B cell (primary cell): Measurements from ENCODE around the gene ZNF106. TPM values are rescaled to one million over a fixed set of nuclear protein-coding genes. Genes with fewer than 3 reads are reported as not detected.

Source experiments
- ATAC-seq: fragments of 200-7000 bp; cut with Tn5 transposase; one replicate; pipeline ENCODE4 v1.10.0; 2021; ENCODE audit warnings: low read depth, mild to moderate bottlenecking, moderate number of reproducible peaks, moderate library complexity
- CTCF ChIA-PET: fragments of 350-600 bp; sonication (Branson Sonifier 250); formaldehyde crosslinking; loops from one replicate; lab custom pipeline; 2021; ENCODE audit warnings: antibody characterized with exemption, inconsistent platforms; lab: Charles Lee
- POLR2A ChIA-PET: fragments of 350-600 bp; sonication (Branson Sonifier 250); formaldehyde crosslinking; loops from one replicate; lab custom pipeline; 2021; ENCODE audit warnings: antibody characterized with exemption; lab: Charles Lee
- DNase-seq: peaks from one replicate; pipeline ENCODE4 v3.0.0; 2013
- H2AFZ ChIP-seq: 2 replicates; pipeline ENCODE4 v1.6.1; 2012; ENCODE audit warnings: mild to moderate bottlenecking, low read depth, low read length; ENCODE audit not compliant: insufficient read depth, poor library complexity, severe bottlenecking
- H3K27ac ChIP-seq, 2 donors: 1 replicate in 1 of 2; 2 replicates in 1 of 2; pipeline ENCODE4 v1.5.1; 2012 to 2013; ENCODE audit warnings: low read length in 2 of 2, mild to moderate bottlenecking in 2 of 2, moderate library complexity in 1 of 2
- H3K27me3 ChIP-seq, 4 experiments: fragments of 200-600 bp in 1 of 4; sonication (generic) in 1 of 4; replicated peaks in 1 of 4; 1 replicate in 2 of 4; 2 replicates in 2 of 4; pipeline versions ENCODE4 v1.6.1 to v1.7.0; 2013 to 2016; ENCODE audit warnings: low read length in 3 of 4, mild to moderate bottlenecking in 2 of 4, mixed read lengths in 1 of 4, moderate library complexity in 1 of 4; ENCODE audit not compliant: insufficient read depth in 4 of 4, control insufficient read depth in 3 of 4; ENCODE audit errors: control extremely low read depth in 1 of 4
- H3K36me3 ChIP-seq, 2 experiments: replicated peaks in 1 of 2; 1 replicate in 1 of 2; 2 replicates in 1 of 2; pipeline versions ENCODE4 v1.6.1 to v1.7.1; 2013; ENCODE audit warnings: low read length in 1 of 2; ENCODE audit not compliant: insufficient read depth in 2 of 2, control insufficient read depth in 1 of 2; ENCODE audit errors: control extremely low read depth in 1 of 2, extremely low read depth in 1 of 2
- H3K4me1 ChIP-seq, 2 donors: fragments of 200-600 bp in 1 of 2; sonication (generic) in 1 of 2; 1 replicate in 1 of 2; 2 replicates in 1 of 2; pipeline versions ENCODE4 v1.5.1 to v1.6.1; 2013 to 2017; ENCODE audit warnings: low read length in 2 of 2; ENCODE audit not compliant: control insufficient read depth in 2 of 2, insufficient read depth in 2 of 2
- H3K4me2 ChIP-seq: replicated peaks from 2 replicates; pipeline ENCODE3; 2012; ENCODE audit warnings: mild to moderate bottlenecking, low read depth, low read length; ENCODE audit not compliant: poor library complexity, severe bottlenecking
- H3K4me3 ChIP-seq, 5 experiments: fragments of 200-600 bp in 1 of 5; sonication (generic) in 1 of 5; 1 replicate in 3 of 5; 2 replicates in 2 of 5; pipeline versions ENCODE4 v1.5.1 to v1.7.0; 2011 to 2016; ENCODE audit warnings: low read length in 4 of 5, mild to moderate bottlenecking in 4 of 5, low read depth in 2 of 5, control low read depth in 1 of 5, moderate library complexity in 1 of 5; ENCODE audit not compliant: insufficient read depth in 1 of 5; ENCODE audit errors: control extremely low read depth in 1 of 5, extremely low read depth in 1 of 5
- H3K79me2 ChIP-seq: fragments of 200-600 bp; sonication (generic); one replicate; pipeline ENCODE4 v1.6.0; 2016; ENCODE audit warnings: low read length; ENCODE audit not compliant: control insufficient read depth, insufficient read depth
- H3K9ac ChIP-seq: fragments of 200-600 bp; sonication (generic); 2 replicates; pipeline ENCODE4 v1.6.1; 2017; ENCODE audit warnings: mild to moderate bottlenecking, low read length, moderate library complexity
- H3K9me3 ChIP-seq, 3 donors: one replicate each; pipeline versions ENCODE4 v1.6.1 to v1.7.1; 2013; ENCODE audit warnings: low read length in 2 of 3; ENCODE audit not compliant: control insufficient read depth in 2 of 3, insufficient read depth in 1 of 3; ENCODE audit errors: control extremely low read depth in 1 of 3
- H4K20me1 ChIP-seq: 2 replicates; pipeline ENCODE4 v1.6.0; 2012; ENCODE audit warnings: mild to moderate bottlenecking, low read length; ENCODE audit not compliant: insufficient read depth, control insufficient read depth, poor library complexity, severe bottlenecking
- H3K27ac Mint-ChIP-seq: one replicate; pipeline ENCODE4 v1.8.0; 2021; ENCODE audit warnings: mixed read lengths
- H3K27me3 Mint-ChIP-seq: one replicate; pipeline ENCODE4 v1.8.0; 2021; ENCODE audit warnings: mixed read lengths
- H3K4me1 Mint-ChIP-seq: one replicate; pipeline ENCODE4 v1.8.0; 2021; ENCODE audit warnings: mixed read lengths
- H3K4me3 Mint-ChIP-seq: one replicate; pipeline ENCODE4 v1.8.0; 2021; ENCODE audit warnings: mixed read lengths
- H3K9me3 Mint-ChIP-seq: one replicate; pipeline ENCODE4 v1.8.0; 2022; ENCODE audit warnings: mixed read lengths; ENCODE audit not compliant: insufficient read depth
- CTCF ChIP-seq: fragments of 200-600 bp; IDR thresholded peaks from one replicate; pipeline ENCODE4 v1.8.0; 2022; ENCODE audit warnings: antibody characterized with exemption, mild to moderate bottlenecking
- EZH2 ChIP-seq: IDR thresholded peaks from 2 replicates; pipeline ENCODE4 v1.6.1; 2012; ENCODE audit warnings: borderline replicate concordance, low read depth, mild to moderate bottlenecking, moderate library complexity, low read length; ENCODE audit not compliant: insufficient read depth, poor library complexity, severe bottlenecking
- WGBS: methylation state at CpG from one replicate; pipeline ENCODE4 v1.1.5; 2013; ENCODE audit warnings: missing lambda C conversion rate; ENCODE audit not compliant: insufficient coverage; 5-methylcytosine and 5-hydroxymethylcytosine counted together
- intact Hi-C: fragments of 100-400 bp; cut with micrococcal nuclease; formaldehyde crosslinking; loops from one replicate; pipeline ENCODE4 v1.10.0; 2022
- polyA plus RNA-seq: library from polyadenylated mRNA; depleted of rRNA; stranded (reverse); fragments of >200 nt; gene quantifications from 2 replicates; pipeline ENCODE4 v1.2.3, GENCODE V29; 2012
- small RNA-seq: library from RNA; depleted of rRNA; stranded (forward); fragments of <200 nt; gene quantifications from one replicate; pipeline ENCODE3, GENCODE V24; 2012; ENCODE audit warnings: low replicate concordance, low read depth; ENCODE audit not compliant: insufficient read length
- total RNA-seq, 2 donors: library from RNA; stranded (reverse); fragments of 120-200 nt in 1 of 2; gene quantifications; 1 replicate in 1 of 2; 2 replicates in 1 of 2; pipeline versions ENCODE4 v1.2.3 to v1.2.4, GENCODE V29; 2013 to 2022

Gene ZNF106
- total and polyA plus RNA-seq, 2 donors (not counting 1 experiment from before 2014, with no cell fraction given), result 10.1 to 51.4 TPM

DNA sequence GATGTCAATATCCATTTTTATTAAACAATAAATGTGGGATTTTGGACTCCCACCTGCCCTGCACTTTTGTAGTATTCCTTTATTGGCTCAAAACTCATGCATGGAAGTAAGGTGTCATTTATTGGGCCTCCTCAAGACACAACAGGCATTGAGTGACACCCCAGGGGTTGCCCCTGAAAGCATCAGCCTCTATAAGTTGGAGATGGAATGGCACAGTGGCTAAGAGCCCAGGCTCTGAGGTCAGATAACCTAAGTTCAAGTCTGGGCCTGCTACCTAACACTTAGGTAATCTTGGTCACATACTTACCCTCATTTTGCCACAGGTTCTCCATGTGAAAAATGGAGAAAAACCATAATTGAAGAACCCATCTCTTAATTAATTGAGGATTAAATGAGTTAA, 127.0 kb downstream of the ZNF106 start:
- TF ChIP-seq CTCF (no peak), EZH2 (no peak)
- H3K4me2 ChIP-seq, result no peak overlapping the region

GRCh38 chr15:42363487-42363886, 127.5 kb downstream of the ZNF106 start:
- no peaks in the 10 kb centered on the region for H3K9me3 Mint-ChIP-seq

More for the DNA sequence above, 127.0 kb downstream of the ZNF106 start:
- Mint-ChIP-seq H3K27ac (no peak overlapping the region), H3K9me3 (peaks cover 1% of the 10 kb centered on the region), H3K4me3 (no peak overlapping the region), H3K4me1 (no peaks in the 10 kb centered on the region), H3K27me3 (no peaks in the 10 kb centered on the region)
- H3K36me3 ChIP-seq, result peaks cover 0 to 13% of the 10 kb centered on the region in 2 experiments
- no peak overlapping the region for H3K4me3 ChIP-seq
- no peaks in the 10 kb centered on the region for H3K9me3 ChIP-seq
- no peak for ATAC-seq
- no peak for DNase-seq
- H3K27me3 ChIP-seq, result no peaks in the 10 kb centered on the region
- no peaks in the 10 kb centered on the region for H4K20me1 ChIP-seq
- no peak overlapping the region for H3K9ac ChIP-seq
- no peak overlapping the region for H2AFZ ChIP-seq
- intact Hi-C loops, result no loop called here
- POLR2A ChIA-PET, result no interaction called here
- H3K27ac ChIP-seq, result no peak overlapping the region
- CTCF ChIA-PET, result no interaction called here
- no peaks in the 10 kb centered on the region for H3K79me2 ChIP-seq
- no peaks in the 10 kb centered on the region for H3K4me1 ChIP-seq

More at GRCh38 chr15:42363487-42363886, 127.5 kb downstream of the ZNF106 start:
- TF ChIP-seq CTCF (no peak), EZH2 (no peak)
- H3K4me3 Mint-ChIP-seq, result no peak overlapping the region
- H3K4me1 Mint-ChIP-seq, result no peaks in the 10 kb centered on the region
- Histone ChIP-seq H2AFZ (no peak overlapping the region), H3K4me1 (no peaks in the 10 kb centered on the region), H3K4me3 (no peak overlapping the region), H4K20me1 (no peaks in the 10 kb centered on the region), H3K79me2 (no peaks in the 10 kb centered on the region), H3K9me3 (no peaks in the 10 kb centered on the region), H3K36me3 (peaks cover 0 to 13% of the 10 kb centered on the region in 2 experiments), H3K4me2 (no peak overlapping the region), H3K27me3 (no peaks in the 10 kb centered on the region), H3K27ac (no peak overlapping the region), H3K9ac (no peak overlapping the region)
- ChIA-PET POLR2A (no interaction called here), CTCF (no interaction called here)
- ATAC-seq (no peak), DNase-seq (no peak)
- no peaks in the 10 kb centered on the region for H3K27me3 Mint-ChIP-seq
- no CpG with 5 or more reads among the region's 3 CpGs for WGBS
- intact Hi-C loops, result no loop called here
- no peak overlapping the region for H3K27ac Mint-ChIP-seq

Small RNA genes lying within 50 kb of the gene (small RNA-seq; reads per million reads assigned to genes)
- gene RNU6-188P, result not detected

Other genes with a start within 250 kb of the ZNF106 start
- gene GANC, start 217.9 kb downstream of the ZNF106 start, total RNA-seq, result 122 and 131 TPM in 2 replicates
- gene GANC, start 217.9 kb downstream of the ZNF106 start, polyA plus RNA-seq, result 29.2 and 43.5 TPM in 2 replicates
- 61.0 and 61.5 TPM in 2 replicates for gene TMEM87A, start 217.7 kb downstream of the ZNF106 start, total RNA-seq
- gene TMEM87A, start 217.7 kb downstream of the ZNF106 start, polyA plus RNA-seq, result 14.5 and 30.9 TPM in 2 replicates
- gene CAPN3, start 131.6 kb downstream of the ZNF106 start, total RNA-seq, result 41.7 and 44.2 TPM in 2 replicates
- gene CAPN3, start 131.6 kb downstream of the ZNF106 start, polyA plus RNA-seq, result 101 and 143 TPM in 2 replicates
- gene SNAP23, start 4.5 kb upstream of the ZNF106 start, total RNA-seq, result 133 and 140 TPM in 2 replicates
- gene SNAP23, start 4.5 kb upstream of the ZNF106 start, polyA plus RNA-seq, result 52.7 and 169 TPM in 2 replicates
- gene LRRC57, start 57.7 kb upstream of the ZNF106 start, total RNA-seq, result 17.8 and 25.4 TPM in 2 replicates
- 13.9 and 36.6 TPM in 2 replicates for gene LRRC57, start 57.7 kb upstream of the ZNF106 start, polyA plus RNA-seq
- gene HAUS2, start 57.7 kb upstream of the ZNF106 start, total RNA-seq, result 14.0 and 16.5 TPM in 2 replicates
- gene HAUS2, start 57.7 kb upstream of the ZNF106 start, polyA plus RNA-seq, result 18.3 and 31.7 TPM in 2 replicates
- gene STARD9, start 84.5 kb upstream of the ZNF106 start, total RNA-seq, result 20.8 and 23.1 TPM in 2 replicates
- 5.0 and 5.4 TPM in 2 replicates for gene STARD9, start 84.5 kb upstream of the ZNF106 start, polyA plus RNA-seq
- gene CDAN1, start 246.0 kb upstream of the ZNF106 start, total RNA-seq, result 27.3 and 31.8 TPM in 2 replicates
- 9.7 and 11.7 TPM in 2 replicates for gene CDAN1, start 246.0 kb upstream of the ZNF106 start, polyA plus RNA-seq